Coronary artery (tissue), 2 donors: ENCODE data around the gene ANO2.

ENCODE experiments used
- DNase-seq: peaks from one replicate; pipeline ENCODE4 v3.0.0-alpha.2; 2017; ENCODE audit warnings: low spot score
- H3K27ac ChIP-seq, 2 donors: fragments of 200-600 bp; sonication (generic); one replicate each; pipeline ENCODE4 v1.5.1; 2016 to 2019
- H3K4me3 ChIP-seq: fragments of 200-600 bp; sonication (generic); 2 replicates; pipeline ENCODE4 v1.5.1; 2016; ENCODE audit warnings: mild to moderate bottlenecking, moderate library complexity
- CTCF ChIP-seq: fragments of 200-600 bp; sonication (generic); IDR thresholded peaks from one replicate; pipeline ENCODE4 v1.5.1; 2019; ENCODE audit warnings: antibody characterized with exemption

ANO2 gene

GRCh38 chr12:5627053-5627630 lies 317.9 kb downstream of the ANO2 start:
- Histone ChIP-seq H3K27ac (no peak overlapping the region), H3K4me3 (no peak overlapping the region)
- DNase-seq, result no peak
- no peak for TF ChIP-seq CTCF

GRCh38 chr12:5626151-5626550 lies 318.9 kb downstream of the ANO2 start:
- H3K27ac ChIP-seq, result no peak overlapping the region
- no peak for DNase-seq
- TF ChIP-seq CTCF, result no peak

GRCh38 chr12:5624486-5625272 lies 320.4 kb downstream of the ANO2 start:
- no peak for DNase-seq
- H3K27ac ChIP-seq, result no peak overlapping the region
- H3K4me3 ChIP-seq, result no peak overlapping the region
- TF ChIP-seq CTCF, result no peak

More at GRCh38 chr12:5626151-5626550, 318.9 kb downstream of the ANO2 start:
- H3K4me3 ChIP-seq, result no peak overlapping the region

GRCh38 chr12:5623411-5623810 lies 321.6 kb downstream of the ANO2 start:
- Histone ChIP-seq H3K27ac (no peak overlapping the region), H3K4me3 (no peak overlapping the region)
- DNase-seq, result no peak
- no peak for TF ChIP-seq CTCF

GRCh38 chr12:5622280-5622679 lies 322.8 kb downstream of the ANO2 start:
- TF ChIP-seq CTCF, result no peak
- DNase-seq, result no peak
- Histone ChIP-seq H3K27ac (peak overlapping the region in 1 of 2 donors; percentile 5), H3K4me3 (no peak overlapping the region)

- no peak overlapping the region for H3K4me3 ChIP-seq
- DNase-seq, result no peak
- H3K27ac ChIP-seq, result peak overlapping the region in 1 of 2 donors; percentile 5
- TF ChIP-seq CTCF, result no peak
Observed at GRCh38 chr12:5621329-5621728, 323.7 kb downstream of the ANO2 start.

GRCh38 chr12:5620896-5621295 lies 324.2 kb downstream of the ANO2 start:
- Histone ChIP-seq H3K27ac (no peak overlapping the region), H3K4me3 (no peak overlapping the region)
- no peak for TF ChIP-seq CTCF
- no peak for DNase-seq
